ENCODE data around the gene DDHD1.

DNA sequence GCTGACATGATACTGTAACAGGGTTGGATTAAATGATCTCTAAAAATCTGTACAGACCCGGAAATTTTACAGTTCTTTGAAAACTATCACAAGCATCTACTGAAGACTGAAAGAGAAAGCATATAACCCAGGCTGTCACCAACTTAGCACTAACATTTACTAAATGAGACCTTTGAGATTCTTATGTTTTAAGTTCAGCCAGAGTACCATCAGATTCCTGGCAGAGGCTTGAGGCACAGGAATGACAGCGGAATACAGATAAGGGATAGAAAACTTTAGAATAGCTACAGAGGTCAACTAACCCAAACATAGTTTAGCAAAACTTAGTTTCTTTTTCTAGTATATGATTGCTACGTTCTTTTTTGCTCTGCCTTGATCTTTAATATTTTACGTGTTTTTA, 110.6 kb downstream of the DDHD1 start:
- TF ChIP-seq, protein P1, sequence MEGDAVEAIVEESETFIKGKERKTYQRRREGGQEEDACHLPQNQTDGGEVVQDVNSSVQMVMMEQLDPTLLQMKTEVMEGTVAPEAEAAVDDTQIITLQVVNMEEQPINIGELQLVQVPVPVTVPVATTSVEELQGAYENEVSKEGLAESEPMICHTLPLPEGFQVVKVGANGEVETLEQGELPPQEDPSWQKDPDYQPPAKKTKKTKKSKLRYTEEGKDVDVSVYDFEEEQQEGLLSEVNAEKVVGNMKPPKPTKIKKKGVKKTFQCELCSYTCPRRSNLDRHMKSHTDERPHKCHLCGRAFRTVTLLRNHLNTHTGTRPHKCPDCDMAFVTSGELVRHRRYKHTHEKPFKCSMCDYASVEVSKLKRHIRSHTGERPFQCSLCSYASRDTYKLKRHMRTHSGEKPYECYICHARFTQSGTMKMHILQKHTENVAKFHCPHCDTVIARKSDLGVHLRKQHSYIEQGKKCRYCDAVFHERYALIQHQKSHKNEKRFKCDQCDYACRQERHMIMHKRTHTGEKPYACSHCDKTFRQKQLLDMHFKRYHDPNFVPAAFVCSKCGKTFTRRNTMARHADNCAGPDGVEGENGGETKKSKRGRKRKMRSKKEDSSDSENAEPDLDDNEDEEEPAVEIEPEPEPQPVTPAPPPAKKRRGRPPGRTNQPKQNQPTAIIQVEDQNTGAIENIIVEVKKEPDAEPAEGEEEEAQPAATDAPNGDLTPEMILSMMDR (IDR thresholded peaks at IDR 0.05): no peak
- TF ChIP-seq POLR2A (IDR thresholded peaks at IDR 0.05): no peak
